Caki2 (cell line): ENCODE results near the gene NSL1. TPM values are rescaled to one million over a fixed set of nuclear protein-coding genes. Genes with fewer than 3 reads are reported as not detected.

Source experiments
- DNase-seq: peaks from one replicate; pipeline ENCODE4 v3.0.0-alpha.2; 2015; ENCODE audit warnings: low read depth
- in situ Hi-C: cut with HindIII; loops from 2 replicates; pipeline ENCODE4 v1.10.0; 2016; ENCODE audit warnings: low sequenced_read_pairs, low pct_unique_long_range_greater_than_20kb, mixed read lengths
- total RNA-seq: library from RNA; depleted of rRNA; stranded (reverse); fragments of >200 nt; shearing (Covaris generic); gene quantifications from 2 replicates; pipeline ENCODE4 v1.2.3, GENCODE V29; 2014; ENCODE audit warnings: low replicate concordance

NSL1 gene
- total RNA-seq, 1 experiment from 2014 or later: 54.7 TPM

DNA sequence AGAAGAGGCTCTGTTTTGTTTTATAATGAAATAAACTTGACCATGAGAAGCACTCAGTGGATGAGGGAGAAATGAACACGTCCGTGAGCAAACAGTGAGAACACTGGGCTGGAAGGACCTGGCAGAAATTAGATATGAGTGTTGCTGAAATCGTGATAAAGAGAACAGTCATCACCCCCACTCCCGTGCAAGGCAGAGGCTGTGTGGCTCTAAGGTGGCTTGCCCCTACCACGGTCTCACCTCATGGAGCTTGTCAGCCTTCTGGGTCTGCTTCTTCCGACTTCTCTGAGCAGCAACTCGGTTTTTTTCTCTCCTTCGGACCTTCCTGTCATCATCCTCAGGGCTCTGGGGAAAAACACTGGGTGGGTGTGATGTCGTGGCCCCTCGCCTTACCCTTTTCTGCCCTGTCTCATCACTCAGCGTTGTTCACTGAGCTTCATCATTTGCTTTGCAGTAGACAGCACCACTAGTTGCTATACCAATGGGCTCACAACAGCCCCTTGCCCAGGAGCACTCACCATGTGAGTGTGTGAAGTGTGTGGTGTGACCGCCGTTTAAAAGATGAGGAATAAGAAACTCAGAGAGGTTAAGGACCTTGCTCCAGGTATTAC is 94.8 kb downstream of the NSL1 start:
- in situ Hi-C loops: no loop called here
- DNase-seq: no peak

GRCh38 chr1:212692774-212693644 is 98.6 kb downstream of the NSL1 start:
- no peak for DNase-seq

GRCh38 chr1:212691561-212692071 is 100.0 kb downstream of the NSL1 start:
- in situ Hi-C loops: no loop called here
- DNase-seq: no peak

More at GRCh38 chr1:212692774-212693644, 98.6 kb downstream of the NSL1 start:
- in situ Hi-C loops: no loop called here

DNA sequence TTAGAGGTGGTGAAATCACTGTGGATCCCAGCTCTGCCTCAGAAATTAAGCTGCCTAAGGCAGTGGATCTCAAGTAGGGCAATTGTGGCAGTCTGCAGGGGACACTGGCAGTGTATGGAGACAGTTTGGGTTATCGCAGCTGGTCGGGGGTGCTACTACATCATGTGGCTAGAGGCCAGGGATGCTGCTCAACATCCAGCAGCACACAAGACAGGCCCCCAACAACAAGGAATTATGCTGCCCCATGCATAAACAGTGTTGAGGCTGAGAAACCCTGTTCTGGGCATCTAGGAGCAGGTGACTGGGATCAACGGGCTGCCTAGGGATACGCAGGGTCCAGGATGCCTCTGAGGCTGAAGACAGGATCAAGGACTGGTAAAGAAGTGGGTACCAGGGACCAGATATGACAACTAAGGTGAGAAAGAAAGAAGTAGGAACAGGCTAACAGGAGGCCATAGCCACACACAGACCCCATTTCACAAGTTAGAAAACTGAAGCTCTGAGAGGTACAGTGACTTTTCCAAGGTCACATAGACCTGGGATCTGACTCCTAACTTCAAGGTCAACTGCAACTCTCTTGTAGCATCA is 100.7 kb downstream of the NSL1 start:
- DNase-seq: no peak
- in situ Hi-C loops: no loop called here

- in situ Hi-C loops: no loop called here
- no peak for DNase-seq
Observed at GRCh38 chr1:212689758-212690529, 101.6 kb downstream of the NSL1 start.

DNA sequence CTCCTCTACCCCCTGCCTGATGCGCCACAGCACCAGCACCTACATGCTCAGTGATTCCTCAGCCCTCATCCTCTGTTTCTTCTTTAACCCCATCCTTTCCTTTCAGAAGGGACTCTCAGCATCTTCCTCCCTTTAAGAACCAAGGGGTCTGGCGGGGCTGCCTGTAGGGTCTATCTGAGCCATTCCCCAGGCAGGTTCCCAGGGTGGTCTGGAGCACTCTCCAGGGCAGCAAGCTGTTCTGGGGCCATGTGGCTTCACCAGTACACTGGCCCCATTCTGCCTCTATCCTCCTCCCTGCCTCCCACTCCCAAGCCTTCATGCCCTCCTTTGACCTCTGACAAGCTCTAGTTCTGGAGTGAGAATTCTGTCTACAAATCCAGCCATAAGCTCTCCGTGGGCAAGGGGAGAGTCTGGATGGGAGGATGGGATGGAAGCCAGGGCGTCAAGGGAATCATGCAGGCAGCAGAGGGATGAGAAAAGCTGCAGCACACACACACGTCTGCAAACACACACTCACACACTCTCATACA is 102.3 kb downstream of the NSL1 start:
- in situ Hi-C loops: no loop called here
- DNase-seq: no peak

DNA sequence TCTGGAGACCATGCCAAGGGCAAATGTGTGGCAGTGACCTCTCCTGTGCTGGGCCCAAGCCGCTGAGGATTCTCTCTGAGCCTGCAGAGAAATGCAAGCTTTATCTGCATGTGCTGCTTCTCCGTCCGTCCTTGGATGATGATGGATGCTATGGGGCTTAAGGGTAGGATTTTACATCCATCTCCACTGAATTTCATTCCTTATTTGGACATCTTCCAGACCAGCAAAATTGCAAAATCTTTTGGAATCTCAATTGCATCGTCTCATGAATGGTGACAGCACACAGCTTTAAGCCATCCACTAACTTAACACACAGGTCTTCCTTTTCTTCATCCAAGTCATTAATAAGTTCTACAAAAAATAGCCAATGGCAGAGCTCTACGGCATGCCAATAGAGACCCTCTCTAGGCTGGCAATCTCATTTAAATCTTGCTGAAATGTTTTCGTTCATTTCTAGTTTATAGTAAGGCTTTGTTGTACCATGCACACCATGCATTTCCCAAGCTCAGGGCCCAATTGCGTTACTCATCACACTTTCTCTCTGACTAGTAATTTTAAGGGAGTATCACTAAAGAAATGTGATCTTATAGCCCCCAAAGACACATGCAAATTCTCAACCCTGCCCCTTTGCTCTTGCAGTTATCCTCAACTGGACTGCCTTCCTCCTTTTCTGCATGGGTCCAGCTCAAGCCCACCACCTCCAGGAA is 103.1 kb downstream of the NSL1 start:
- DNase-seq: no peak
- in situ Hi-C loops: no loop called here

GRCh38 chr1:212687811-212688210 is 103.8 kb downstream of the NSL1 start:
- DNase-seq: no peak
- in situ Hi-C loops: no loop called here

GRCh38 chr1:212686591-212686990 is 105.0 kb downstream of the NSL1 start:
- in situ Hi-C loops: no loop called here
- DNase-seq: no peak

GRCh38 chr1:212686069-212686468 is 105.5 kb downstream of the NSL1 start:
- in situ Hi-C loops: no loop called here
- DNase-seq: no peak

GRCh38 chr1:212685429-212685828 is 106.1 kb downstream of the NSL1 start:
- in situ Hi-C loops: no loop called here
- no peak for DNase-seq

- in situ Hi-C loops: no loop called here
- DNase-seq: no peak
Observed at GRCh38 chr1:212684521-212685090, 107.0 kb downstream of the NSL1 start.

DNA sequence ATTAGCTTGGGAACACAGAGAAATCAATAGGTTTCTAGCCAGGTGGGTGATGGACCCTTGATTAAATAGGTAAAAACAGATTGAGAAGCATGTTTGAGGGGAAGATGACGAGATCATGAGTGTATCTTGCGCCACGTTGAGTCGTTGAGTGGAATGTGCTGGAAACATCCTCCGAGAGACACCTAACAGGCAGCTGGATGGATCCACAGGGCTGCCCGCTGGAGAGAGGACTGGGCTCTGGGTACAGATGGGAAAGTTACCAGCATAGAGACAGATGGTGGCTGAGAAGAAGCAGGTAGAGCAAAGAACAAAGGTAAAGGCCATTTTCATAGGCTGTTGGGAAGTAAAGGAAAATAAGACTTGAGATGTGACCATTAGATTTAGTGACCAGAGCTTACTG is 107.5 kb downstream of the NSL1 start:
- no peak for DNase-seq
- in situ Hi-C loops: no loop called here

DNA sequence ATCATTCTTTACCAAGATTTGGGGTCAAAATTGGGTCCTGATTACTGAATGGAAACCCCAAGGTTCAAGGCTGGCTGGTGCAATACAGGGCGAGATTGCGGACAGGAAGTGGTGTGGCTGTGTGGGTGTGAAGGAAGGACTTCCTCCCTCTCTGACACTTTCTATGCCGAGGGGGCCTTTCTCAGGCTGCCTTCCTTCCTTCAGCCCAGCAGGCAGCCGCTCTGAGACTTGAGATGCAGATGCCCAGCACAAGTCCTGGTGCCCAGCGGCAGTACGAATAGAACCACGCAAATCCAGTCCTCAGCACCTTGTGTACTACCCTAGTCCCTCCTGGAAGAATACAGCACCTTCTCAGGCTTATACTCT is 108.2 kb downstream of the NSL1 start:
- DNase-seq: no peak
- in situ Hi-C loops: no loop called here

DNA sequence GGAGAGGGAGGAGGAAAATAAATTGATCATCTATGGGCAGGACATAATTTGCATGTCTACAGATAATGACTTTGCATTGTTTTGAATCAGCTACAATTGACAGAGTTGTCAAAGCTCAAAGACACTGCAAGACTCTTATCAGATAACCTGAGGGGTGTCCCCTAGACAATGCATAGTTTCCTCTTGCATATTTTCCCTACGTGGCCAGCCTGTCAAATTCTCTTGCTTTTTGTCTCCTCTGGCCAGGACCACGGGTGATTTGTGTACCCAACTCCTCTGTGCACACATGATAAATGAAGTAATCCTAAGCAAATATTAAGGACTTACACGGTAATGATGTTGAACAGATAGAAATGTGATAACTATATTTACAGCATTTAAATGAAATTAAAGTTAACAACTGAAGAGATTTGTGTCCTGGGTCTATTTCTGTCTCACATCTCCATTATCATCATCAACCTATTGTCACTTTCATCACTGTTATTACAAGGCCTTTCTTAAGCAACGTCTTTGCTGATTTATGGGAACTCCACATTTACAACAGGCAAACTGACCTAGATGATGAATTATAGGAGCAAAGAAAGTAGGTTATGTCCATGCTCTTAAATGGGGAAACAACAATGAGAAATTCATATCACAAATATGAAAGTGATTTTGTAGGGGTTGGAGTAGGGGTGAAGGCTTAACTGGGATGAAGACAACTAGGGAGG is 110.7 kb downstream of the NSL1 start:
- DNase-seq: no peak
- in situ Hi-C loops: no loop called here

DNA sequence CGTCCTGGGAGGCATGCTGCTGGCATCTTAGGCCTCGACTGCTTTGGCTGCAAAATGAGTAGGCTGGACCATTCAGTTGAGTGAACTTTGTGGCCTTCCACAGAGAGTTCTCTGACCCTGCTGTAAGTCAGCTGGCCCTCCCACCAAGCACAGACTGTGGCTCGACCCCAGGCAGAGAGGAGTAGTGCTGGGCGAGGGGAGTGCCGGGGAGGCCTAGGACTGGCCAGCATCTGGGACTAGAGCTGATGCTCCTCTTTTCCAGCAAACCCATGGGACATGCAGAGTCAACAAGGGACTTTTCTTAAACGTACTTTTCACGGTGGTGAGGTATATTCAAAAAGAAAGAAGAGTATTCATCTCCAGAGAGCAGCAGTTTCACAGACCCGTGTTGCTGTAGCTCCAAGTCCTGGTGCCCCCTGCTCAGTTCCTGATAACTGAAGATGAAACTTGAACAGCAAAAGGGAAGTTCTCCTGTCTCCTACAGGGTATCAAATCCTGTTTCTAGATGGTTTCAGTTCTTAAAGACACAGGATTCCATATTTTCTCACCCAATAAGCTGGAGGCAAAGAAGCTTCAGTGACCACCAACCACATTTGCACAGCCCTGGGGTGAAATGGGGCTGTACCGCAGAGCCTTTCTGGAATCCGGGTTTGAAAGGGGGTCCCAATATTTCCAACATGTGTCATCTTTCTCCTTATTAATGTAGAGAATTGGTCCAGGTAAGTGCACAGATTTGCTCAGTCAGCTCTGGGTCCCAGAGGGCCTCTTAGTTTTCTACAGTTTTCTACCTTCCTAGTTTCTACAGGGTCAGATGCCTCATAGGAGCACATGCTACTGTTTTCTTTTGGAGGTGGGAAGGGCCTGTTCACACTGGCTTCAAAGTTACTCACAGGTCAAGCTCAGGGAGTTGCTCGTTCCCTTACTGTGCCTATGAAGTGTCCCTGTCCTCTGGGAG is 112.8 kb downstream of the NSL1 start:
- in situ Hi-C loops: no loop called here
- DNase-seq: no peak
